MM.1S (cell line): ENCODE results near the gene ZHX3.
"Not testable (repeated sequence)": the region's sequence is repeated elsewhere in the genome, so short reads cannot be mapped to it uniquely, and the experiment has no call there.

Experiments used
- EZH2 ChIP-seq: fragments of 300-600 bp; sonication (generic); optimal IDR thresholded peaks from 2 replicates; pipeline ENCODE3; 2017; ENCODE audit warnings: low read depth, mild to moderate bottlenecking, antibody characterized with exemption, low read length, mixed read lengths
- TF ChIP-seq, protein P1 (sequence below): fragments of 300-600 bp; sonication (generic); IDR thresholded peaks from 2 replicates; pipeline ENCODE4 v1.5.1; 2016; ENCODE audit warnings: antibody characterized with exemption, low read length, mixed read lengths

DNA sequence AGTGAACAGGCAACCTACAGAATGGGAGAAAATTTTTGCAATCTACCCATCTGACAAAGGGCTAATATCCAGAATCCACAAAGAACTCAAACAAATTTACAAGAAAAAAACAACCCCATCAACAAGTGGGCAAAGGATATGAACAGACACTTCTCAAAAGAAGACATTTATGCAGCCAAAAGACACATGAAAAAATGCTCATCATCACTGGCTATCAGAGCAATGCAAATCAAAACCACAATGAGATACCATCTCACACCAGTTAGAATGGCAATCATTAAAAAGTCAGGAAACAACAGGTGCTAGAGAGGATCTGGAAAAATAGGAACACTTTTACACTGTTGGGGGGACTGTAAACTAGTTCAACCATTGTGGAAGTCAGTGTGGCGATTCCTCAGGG is 80.7 kb downstream of the ZHX3 start:
- TF ChIP-seq, protein P1, sequence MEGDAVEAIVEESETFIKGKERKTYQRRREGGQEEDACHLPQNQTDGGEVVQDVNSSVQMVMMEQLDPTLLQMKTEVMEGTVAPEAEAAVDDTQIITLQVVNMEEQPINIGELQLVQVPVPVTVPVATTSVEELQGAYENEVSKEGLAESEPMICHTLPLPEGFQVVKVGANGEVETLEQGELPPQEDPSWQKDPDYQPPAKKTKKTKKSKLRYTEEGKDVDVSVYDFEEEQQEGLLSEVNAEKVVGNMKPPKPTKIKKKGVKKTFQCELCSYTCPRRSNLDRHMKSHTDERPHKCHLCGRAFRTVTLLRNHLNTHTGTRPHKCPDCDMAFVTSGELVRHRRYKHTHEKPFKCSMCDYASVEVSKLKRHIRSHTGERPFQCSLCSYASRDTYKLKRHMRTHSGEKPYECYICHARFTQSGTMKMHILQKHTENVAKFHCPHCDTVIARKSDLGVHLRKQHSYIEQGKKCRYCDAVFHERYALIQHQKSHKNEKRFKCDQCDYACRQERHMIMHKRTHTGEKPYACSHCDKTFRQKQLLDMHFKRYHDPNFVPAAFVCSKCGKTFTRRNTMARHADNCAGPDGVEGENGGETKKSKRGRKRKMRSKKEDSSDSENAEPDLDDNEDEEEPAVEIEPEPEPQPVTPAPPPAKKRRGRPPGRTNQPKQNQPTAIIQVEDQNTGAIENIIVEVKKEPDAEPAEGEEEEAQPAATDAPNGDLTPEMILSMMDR: not testable (repeated sequence)
- TF ChIP-seq EZH2: not testable (repeated sequence)
